CD1c-positive myeloid dendritic cell (primary cell): ENCODE measurements around the gene EREG.
A peak's percentile ranks its signal among the peaks of the same experiment; 100 is the strongest.

Experiments
- DNase-seq: peaks from one replicate; pipeline ENCODE4 v3.0.0-alpha.2; 2016; ENCODE audit errors: extremely low spot score

EREG gene

GRCh38 chr4:74344031-74344430 lies 20.9 kb upstream of the EREG start:
- no peak for DNase-seq

- DNase-seq, result no peak
Observed at GRCh38 chr4:74353858-74354257, 11.1 kb upstream of the EREG start.

GRCh38 chr4:74357965-74358364 lies 7.0 kb upstream of the EREG start:
- DNase-seq, result no peak

GRCh38 chr4:74361671-74362070 lies 3.3 kb upstream of the EREG start:
- no peak for DNase-seq

- peak; percentile 27 for DNase-seq
Observed at GRCh38 chr4:74362347-74362746, 2.6 kb upstream of the EREG start.

GRCh38 chr4:74364256-74364651 lies 691 bp upstream of the EREG start:
- no peak for DNase-seq

- DNase-seq, result no peak
Observed at GRCh38 chr4:74365761-74366160, 816 bp downstream of the EREG start.

GRCh38 chr4:74366367-74366911 lies 1.5 kb downstream of the EREG start:
- DNase-seq, result peak; percentile 84

GRCh38 chr4:74367656-74368290 lies 2.8 kb downstream of the EREG start:
- DNase-seq, result no peak

- DNase-seq, result no peak
Observed at GRCh38 chr4:74368596-74368995, 3.7 kb downstream of the EREG start.

GRCh38 chr4:74369855-74370254 lies 4.9 kb downstream of the EREG start:
- DNase-seq, result peak; percentile 75

GRCh38 chr4:74370912-74371311 lies 6.0 kb downstream of the EREG start:
- peak; percentile 53 for DNase-seq

GRCh38 chr4:74374128-74374527 lies 9.2 kb downstream of the EREG start:
- DNase-seq, result no peak

GRCh38 chr4:74374561-74375327 lies 9.8 kb downstream of the EREG start:
- peak; percentile 99 for DNase-seq

- DNase-seq, result no peak
Observed at GRCh38 chr4:74375824-74376426, 11.0 kb downstream of the EREG start.

GRCh38 chr4:74376888-74377483 lies 12.0 kb downstream of the EREG start:
- peak; percentile 55 for DNase-seq

GRCh38 chr4:74377714-74378113 lies 12.8 kb downstream of the EREG start:
- DNase-seq, result peak; percentile 50

- DNase-seq, result no peak
Observed at GRCh38 chr4:74378573-74378972, 13.6 kb downstream of the EREG start.

- no peak for DNase-seq
Observed at GRCh38 chr4:74379912-74380311, 15.0 kb downstream of the EREG start.

- peak; percentile 46 for DNase-seq
Observed at GRCh38 chr4:74385386-74385785, 20.4 kb downstream of the EREG start.

- no peak for DNase-seq
Observed at GRCh38 chr4:74386159-74386558, 21.2 kb downstream of the EREG start.

- no peak for DNase-seq
Observed at GRCh38 chr4:74387790-74388189, 22.8 kb downstream of the EREG start.
